Islet of Langerhans (tissue), 1 donor: ENCODE results near the gene NDUFA11.
A peak's percentile ranks its signal among the peaks of the same experiment; 100 is the strongest.

Experiments used
- FAIRE-seq: peaks from one replicate; lab custom pipeline; 2011; peaks lifted over from hg19 to GRCh38; lab: Jason Lieb, UNC

The NDUFA11 gene

GRCh38 chr19:5908773-5909442, 5.3 kb upstream of the NDUFA11 start:
- FAIRE-seq, result no peak

DNA sequence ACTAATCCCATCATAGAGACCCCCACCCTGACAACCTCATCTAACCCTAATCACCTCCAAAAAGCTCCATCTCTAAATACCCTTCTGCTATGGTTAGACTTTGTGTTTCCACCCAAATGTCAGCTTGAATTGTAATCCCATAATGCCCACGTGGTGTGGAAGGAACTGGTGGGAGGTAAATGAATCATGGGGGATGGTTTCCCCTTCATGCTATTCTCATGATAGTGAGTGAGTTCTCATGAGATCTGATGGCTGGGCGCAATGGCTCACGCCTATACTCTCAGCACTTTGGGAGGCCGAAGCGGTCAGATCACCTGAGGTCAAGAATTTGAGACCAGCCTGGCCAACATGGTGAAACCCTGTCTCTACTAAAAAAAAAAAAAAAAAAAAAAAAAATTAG, 3.7 kb upstream of the NDUFA11 start:
- no peak for FAIRE-seq

DNA sequence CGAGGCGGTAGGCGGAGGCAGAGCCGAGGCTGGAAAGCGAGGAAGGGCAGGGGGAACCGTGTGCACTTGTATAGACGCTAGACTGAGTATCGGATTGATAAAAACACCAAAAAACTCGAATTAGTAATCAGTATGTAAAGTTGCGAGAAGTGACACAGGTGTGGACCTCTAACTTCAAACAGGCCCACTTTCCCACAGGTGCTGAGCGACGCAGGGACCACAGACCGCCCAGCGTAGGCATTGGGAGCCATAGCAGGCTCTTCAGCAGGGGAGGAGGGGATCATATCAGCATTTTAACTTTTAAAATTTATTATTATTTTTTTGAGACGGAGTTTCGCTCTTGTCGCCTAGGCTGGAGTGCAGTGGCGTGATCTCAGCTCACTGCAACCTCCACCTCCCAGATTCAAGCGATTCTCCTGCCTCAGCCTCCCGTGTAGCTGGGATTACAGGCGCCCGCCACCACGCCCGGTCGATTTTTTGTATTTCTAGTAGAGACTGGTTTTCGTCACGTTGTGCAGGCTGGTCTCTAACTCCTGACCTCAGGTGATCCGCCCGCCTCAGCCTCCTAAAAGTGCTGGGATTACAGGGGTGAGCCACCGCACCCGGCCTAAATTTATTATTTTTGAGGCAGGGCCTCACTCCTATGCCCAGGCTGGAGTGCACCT, 1.7 kb upstream of the NDUFA11 start:
- no peak for FAIRE-seq

GRCh38 chr19:5904352-5905113, 943 bp upstream of the NDUFA11 start, which contains the start of gene VMAC:
TSS of gene VMAC (plus strand) at chr19:5904872. CDS start at chr19:5904891, 19 bp downstream.
- FAIRE-seq, result peak; percentile 95

GRCh38 chr19:5903056-5903623, 450 bp downstream of the NDUFA11 start:
- FAIRE-seq, result no peak

GRCh38 chr19:5900976-5901375, 2.6 kb downstream of the NDUFA11 start:
- no peak for FAIRE-seq

DNA sequence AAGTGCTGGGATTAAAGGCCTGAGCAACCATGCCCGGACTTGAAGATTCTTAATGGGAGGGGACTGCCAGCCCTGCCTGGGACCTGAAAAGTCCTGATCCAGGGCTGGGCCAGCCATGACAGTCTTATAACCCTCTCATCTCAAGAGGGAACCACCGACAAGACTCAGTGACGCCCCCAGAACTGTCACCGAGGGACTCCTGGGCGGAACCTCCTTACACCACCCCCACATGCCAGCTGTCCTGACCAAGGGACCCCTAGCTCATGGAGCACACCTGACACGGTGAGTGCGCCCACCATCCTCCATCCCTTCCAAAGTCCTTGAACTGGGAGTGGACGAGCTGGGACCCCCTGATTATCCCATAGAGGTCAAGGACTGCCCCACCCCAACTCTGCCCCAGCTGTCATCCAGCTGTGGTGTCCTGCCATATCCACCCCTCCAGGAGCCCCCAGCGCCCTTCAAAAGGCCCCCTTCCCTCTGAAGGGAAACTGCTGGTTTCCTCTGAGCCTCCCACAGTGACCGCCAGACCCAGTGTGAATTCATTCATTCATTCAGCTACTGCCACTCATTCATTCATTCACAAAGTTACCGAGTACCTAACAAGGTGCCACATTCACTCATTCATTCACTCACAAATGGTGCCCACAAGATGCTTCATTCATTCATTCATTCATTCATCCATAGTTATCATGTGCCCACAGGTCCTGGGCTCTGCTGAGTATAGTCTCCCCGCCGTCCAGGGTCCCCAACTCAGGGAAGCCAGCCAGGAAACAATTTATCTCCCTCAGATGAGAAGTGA, 3.7 kb downstream of the NDUFA11 start:
- FAIRE-seq, result no peak

GRCh38 chr19:5897189-5897969, 6.2 kb downstream of the NDUFA11 start:
- no peak for FAIRE-seq

- FAIRE-seq, result no peak
Observed at GRCh38 chr19:5896365-5897076, 7.1 kb downstream of the NDUFA11 start.

GRCh38 chr19:5895890-5896289, 7.7 kb downstream of the NDUFA11 start:
- no peak for FAIRE-seq

GRCh38 chr19:5895409-5895808, 8.2 kb downstream of the NDUFA11 start:
- no peak for FAIRE-seq

DNA sequence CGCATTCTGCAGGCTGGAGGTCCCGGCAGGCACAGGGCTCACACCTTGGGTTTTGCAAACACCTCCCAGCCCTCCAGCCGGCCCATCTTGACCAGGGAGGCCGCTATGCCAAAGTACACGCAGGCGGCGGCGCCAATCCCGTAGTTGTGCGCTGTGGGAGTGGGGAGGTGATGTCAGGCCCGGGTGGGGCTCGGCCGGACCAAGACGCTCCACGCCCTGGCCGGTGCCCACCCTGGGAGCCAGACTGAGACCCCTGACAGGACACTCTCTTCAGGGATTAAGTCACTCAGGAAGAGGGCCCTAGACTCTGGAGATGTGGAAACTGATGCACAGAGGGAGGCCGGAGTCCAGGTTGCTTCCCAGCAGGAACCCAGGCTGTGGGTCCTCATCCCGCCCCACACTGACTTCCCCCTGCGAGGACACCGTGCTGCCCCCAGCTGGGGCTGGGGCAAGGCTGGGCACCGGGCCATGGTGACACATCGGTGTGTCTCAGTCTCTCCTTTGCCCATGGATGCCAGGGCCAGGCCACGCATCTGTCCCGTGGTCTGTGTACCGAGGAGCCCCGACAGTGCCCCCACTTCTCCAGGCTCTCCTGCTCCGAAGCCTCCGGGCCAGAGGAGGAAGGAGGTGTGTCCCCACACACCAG, 8.8 kb downstream of the NDUFA11 start:
- FAIRE-seq, result no peak

- FAIRE-seq, result no peak
Observed at GRCh38 chr19:5893907-5894703, 9.5 kb downstream of the NDUFA11 start.

- no peak for FAIRE-seq
Observed at GRCh38 chr19:5893296-5893903, 10.2 kb downstream of the NDUFA11 start.

GRCh38 chr19:5892772-5893275, 10.8 kb downstream of the NDUFA11 start:
- no peak for FAIRE-seq

DNA sequence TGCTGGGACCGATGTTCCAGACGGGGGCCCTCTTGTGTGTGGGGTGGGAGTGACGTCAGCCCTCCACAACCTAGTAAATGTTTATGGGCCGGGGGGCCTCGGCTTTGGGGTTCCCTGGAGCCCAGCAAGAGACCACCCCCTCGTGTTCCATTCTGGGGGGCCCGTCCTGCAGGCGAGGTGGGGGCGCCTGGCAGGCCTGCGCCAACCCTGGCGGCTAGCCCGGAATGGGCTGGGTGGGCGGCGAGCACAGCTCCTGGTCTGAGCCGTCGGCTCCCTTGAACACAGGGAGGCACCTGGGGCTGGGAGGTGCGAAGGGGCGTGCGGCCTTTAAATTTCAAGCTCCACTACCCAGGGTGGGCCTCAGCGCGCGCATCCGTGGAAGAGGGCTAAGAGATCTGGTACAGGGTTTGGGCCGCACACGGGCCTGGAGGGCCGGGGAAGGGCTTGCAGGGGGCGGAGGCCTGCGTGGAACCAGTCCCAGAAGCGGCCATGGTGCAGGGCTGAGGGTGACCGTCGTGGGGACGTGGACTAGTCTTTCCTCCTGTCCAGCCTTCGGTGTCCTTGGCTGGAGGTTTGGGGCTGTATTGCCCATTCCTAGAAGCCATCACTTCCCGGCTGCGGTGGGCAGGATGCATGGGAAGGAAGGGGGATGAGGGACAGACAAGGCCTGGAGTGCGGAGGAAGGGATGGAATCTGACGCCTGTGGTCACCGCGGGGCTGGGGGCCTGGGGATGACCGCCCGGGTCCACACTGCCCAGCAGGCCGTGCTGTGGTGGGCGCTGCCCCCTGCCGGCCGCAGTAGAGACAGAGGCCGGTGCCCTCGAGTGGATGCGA, 11.4 kb downstream of the NDUFA11 start:
- FAIRE-seq, result no peak

GRCh38 chr19:5891572-5891937, 12.0 kb downstream of the NDUFA11 start:
- no peak for FAIRE-seq

GRCh38 chr19:5890099-5890498, 13.5 kb downstream of the NDUFA11 start:
- FAIRE-seq, result no peak
